Glomerular visceral epithelial cell (primary cell): ENCODE measurements around the gene LHFPL4.

Source experiments
- DNase-seq: peaks from one replicate; pipeline ENCODE4 v3.0.0-alpha.2; 2016; ENCODE audit errors: extremely low spot score

The LHFPL4 gene

DNA sequence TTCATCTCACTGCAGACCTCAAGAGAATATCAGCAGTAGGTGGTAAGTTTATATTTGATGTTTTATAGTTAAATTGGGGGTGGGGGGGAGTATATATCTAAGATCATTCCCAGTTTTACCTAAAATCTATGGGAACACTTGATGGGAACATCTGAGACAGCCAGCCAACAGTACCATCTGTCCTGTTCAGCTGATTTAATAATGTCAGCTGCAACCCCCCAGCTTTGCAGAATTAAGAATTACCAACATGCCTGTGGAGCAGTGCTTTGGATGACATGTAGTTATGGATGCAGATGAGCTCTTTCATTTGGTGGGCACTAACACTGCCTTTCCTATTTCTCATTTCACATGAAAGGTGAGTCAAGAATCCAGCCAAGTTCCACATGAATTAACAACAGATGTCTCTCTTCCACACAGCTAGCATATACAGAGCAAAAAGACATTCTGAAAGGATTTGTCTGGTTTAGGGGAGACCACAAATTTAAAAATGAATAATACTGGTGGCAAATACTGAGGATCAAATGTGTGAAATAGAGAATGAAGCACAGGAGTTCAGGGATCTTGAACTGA, 80.0 kb downstream of the LHFPL4 start:
- no peak for DNase-seq

- no peak for DNase-seq
Observed at GRCh38 chr3:9469986-9470385, 83.6 kb downstream of the LHFPL4 start.

GRCh38 chr3:9468460-9468859, 85.2 kb downstream of the LHFPL4 start:
- DNase-seq: no peak

DNA sequence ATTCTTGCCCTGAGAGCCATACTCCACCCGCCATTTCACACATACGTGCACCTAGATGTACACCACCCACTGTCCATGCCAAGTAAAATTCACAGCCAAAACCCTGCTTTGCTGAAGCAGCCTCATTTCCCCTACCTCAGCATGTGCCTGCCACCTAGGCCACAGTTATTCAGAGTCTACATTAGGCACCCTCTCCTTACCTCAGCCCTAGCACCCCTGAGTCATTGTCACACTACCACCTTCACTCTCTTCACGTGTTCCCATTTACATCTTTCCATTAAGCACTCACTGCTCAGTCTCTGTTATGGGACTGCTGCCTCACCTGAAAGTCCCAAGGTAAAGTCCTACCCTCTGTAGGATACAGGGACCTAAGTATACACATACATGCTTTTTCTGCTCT, 86.2 kb downstream of the LHFPL4 start:
- no peak for DNase-seq

DNA sequence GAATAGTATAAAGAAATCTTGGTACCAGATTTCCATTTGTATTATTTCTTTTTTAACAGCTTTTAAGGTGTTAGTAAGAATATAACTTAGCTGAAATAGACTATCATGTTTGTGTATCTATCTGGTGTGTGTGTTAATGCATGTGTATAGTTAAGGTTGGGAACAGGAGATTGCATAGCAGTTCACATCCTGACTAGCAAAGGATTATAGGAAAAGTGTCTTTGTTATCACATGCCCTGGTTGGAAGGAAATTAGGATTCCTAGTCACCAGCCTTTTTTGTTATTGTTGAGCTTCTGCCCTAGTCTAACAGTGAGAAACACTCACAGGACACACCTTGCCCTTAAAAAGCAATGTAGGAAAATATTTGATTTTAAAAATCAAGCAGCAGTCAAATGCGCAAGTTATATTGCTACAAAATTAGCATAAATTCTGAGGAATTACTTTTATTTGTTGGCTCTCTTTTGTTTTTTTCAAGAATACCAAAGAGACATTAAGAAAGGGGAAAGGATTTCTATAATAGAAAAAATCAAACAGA, 98.0 kb downstream of the LHFPL4 start:
- DNase-seq: no peak

DNA sequence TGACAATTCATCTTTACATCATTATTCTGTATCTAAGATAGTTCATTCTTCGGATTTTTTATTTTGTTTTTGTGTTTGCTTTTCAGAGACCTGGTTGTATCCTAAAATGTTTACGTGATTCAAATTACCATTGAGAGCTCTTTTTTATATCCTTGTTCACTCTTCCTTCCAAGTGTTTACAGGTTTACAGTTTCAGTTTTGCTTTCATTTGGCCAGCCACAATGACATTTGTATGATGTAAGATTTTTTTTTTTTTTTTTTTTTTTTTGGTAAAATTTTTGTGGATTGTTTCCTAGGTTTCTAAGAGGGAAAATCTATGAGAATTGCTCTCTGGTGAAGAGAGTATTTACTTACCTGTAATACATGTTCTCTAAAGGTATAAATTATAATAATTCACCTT, 101.2 kb downstream of the LHFPL4 start:
- DNase-seq: no peak

GRCh38 chr3:9450991-9451390, 102.6 kb downstream of the LHFPL4 start:
- no peak for DNase-seq

DNA sequence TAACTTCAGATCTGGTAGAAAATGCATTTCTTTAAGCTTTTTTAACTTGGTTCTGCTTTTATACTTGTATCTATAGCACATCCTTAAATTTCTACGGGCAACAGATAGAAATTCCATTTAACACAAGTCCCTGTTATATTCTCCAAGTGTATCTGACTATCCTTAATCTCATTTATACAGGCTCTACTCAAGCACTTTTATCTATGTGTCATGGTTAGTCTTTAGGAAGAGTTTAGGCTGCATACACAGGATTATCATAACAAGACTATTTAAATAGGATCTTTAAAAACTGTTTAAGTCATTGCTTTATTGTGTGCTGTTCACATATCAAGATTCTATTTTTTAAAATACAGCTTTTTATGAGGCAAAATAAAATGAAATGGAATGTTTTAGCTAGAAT, 103.5 kb downstream of the LHFPL4 start:
- DNase-seq: no peak

- DNase-seq: no peak
Observed at GRCh38 chr3:9448643-9449042, 105.0 kb downstream of the LHFPL4 start.
